ENCODE results near the gene HEXIM1.

HEXIM1 gene

DNA sequence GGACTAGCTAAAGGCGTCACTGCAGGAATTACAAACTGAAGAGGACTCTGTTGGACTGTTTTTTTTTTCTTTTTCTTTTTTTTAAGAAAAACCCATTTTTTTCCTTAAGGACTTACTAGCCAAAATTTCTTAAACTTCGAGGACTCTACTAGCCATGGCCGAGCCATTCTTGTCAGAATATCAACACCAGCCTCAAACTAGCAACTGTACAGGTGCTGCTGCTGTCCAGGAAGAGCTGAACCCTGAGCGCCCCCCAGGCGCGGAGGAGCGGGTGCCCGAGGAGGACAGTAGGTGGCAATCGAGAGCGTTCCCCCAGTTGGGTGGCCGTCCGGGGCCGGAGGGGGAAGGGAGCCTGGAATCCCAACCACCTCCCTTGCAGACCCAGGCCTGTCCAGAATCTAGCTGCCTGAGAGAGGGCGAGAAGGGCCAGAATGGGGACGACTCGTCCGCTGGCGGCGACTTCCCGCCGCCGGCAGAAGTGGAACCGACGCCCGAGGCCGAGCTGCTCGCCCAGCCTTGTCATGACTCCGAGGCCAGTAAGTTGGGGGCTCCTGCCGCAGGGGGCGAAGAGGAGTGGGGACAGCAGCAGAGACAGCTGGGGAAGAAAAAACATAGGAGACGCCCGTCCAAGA is 878 bp downstream of the HEXIM1 start:
- peaks cover 5% of the 10 kb centered on the region for H3K4me1 ChIP-seq (ENCODE audit: control insufficient read depth, insufficient read depth, low read length, poor library complexity, severe bottlenecking)
- H3K36me3 ChIP-seq (ENCODE audit: control insufficient read depth, insufficient read depth, low read length): peaks cover 12% of the 10 kb centered on the region
- peak overlapping the region; percentile 93 for H3K4me3 ChIP-seq (ENCODE audit: extremely low read depth, insufficient read depth, low read length, poor library complexity, severe bottlenecking)
- peak overlapping the region; percentile 88 for H3K27ac ChIP-seq (ENCODE audit: low read depth, low read length, severe bottlenecking)
- 0% methylated on average over 29 to 31 of the region's 32 CpGs for WGBS, 2 experiments (ENCODE audit: insufficient coverage in 2 of 2)
- H3K9me3 ChIP-seq (ENCODE audit: control insufficient read depth, low read length): no peaks in the 10 kb centered on the region

DNA sequence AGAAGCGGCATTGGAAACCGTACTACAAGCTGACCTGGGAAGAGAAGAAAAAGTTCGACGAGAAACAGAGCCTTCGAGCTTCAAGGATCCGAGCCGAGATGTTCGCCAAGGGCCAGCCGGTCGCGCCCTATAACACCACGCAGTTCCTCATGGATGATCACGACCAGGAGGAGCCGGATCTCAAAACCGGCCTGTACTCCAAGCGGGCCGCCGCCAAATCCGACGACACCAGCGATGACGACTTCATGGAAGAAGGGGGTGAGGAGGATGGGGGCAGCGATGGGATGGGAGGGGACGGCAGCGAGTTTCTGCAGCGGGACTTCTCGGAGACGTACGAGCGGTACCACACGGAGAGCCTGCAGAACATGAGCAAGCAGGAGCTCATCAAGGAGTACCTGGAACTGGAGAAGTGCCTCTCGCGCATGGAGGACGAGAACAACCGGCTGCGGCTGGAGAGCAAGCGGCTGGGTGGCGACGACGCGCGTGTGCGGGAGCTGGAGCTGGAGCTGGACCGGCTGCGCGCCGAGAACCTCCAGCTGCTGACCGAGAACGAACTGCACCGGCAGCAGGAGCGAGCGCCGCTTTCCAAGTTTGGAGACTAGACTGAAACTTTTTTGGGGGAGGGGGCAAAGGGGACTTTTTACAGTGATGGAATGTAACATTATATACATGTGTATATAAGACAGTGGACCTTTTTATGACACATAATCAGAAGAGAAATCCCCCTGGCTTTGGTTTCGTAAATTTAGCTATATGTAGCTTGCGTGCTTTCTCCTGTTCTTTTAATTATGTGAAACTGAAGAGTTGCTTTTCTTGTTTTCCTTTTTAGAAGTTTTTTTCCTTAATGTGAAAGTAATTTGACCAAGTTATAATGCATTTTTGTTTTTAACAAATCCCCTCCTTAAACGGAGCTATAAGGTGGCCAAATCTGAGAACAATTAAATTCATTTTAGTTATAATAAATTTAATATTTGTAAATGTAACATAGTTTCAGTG is 1.7 kb downstream of the HEXIM1 start:
- Histone ChIP-seq H3K9me3 (ENCODE audit: control insufficient read depth, low read length) (no peaks in the 10 kb centered on the region), H3K36me3 (ENCODE audit: control insufficient read depth, insufficient read depth, low read length) (peaks cover 12% of the 10 kb centered on the region), H3K27ac (ENCODE audit: low read depth, low read length, severe bottlenecking) (peak overlapping the region; percentile 88), H3K4me3 (ENCODE audit: extremely low read depth, insufficient read depth, low read length, poor library complexity, severe bottlenecking) (peak overlapping the region; percentile 93), H3K4me1 (ENCODE audit: control insufficient read depth, insufficient read depth, low read length, poor library complexity, severe bottlenecking) (peaks cover 5% of the 10 kb centered on the region)
- 0 to 1% methylated on average over 45 to 46 of the region's 56 CpGs for WGBS, 2 experiments (ENCODE audit: insufficient coverage in 2 of 2)

DNA sequence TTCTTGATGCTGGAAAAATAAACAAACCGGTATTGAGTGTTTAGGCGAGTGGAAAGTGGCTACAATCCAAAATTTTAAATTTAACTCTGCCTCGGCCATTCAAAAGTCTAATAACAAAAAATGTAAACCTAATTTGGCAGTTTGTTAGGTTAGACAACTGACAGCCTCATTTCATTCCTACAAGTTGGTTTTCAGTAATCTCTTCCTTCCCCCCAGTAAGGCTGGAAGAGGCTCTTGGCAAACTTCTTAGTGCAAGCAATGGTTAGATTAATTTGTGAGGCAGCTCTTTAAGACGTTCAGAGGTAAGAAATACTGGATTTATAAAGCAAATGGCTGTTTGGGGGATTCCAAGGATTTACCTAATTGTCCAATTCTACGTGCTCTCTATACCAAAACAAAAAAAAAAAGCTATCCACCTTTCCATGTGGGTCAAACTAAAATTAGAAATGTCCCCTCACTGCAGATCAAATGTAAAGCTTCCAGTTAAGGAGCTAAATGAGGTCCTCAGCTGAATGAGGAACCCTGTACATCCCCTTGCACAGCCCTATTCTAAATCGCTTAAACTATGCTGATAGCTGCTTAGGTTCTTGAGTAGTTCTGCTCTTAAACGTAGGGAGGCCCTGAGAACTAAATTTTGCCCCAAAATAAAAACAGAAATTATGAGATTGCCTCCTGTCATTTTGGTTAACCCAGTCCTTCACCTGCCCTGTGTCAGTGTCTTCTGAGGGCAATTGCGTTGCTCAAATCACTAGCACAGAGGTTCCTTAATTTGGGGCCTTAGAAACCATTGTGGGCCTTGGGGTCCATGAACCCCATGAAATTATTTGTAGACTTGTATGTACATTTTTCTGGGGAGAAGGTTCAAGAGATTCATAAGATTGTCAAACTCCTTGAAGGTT is 2.9 kb downstream of the HEXIM1 start:
- no peaks in the 10 kb centered on the region for H3K9me3 ChIP-seq (ENCODE audit: control insufficient read depth, low read length)
- peak overlapping the region; percentile 36 for H3K27ac ChIP-seq (ENCODE audit: low read depth, low read length, severe bottlenecking)
- peaks cover 5% of the 10 kb centered on the region for H3K4me1 ChIP-seq (ENCODE audit: control insufficient read depth, insufficient read depth, low read length, poor library complexity, severe bottlenecking)
- peaks cover 12% of the 10 kb centered on the region for H3K36me3 ChIP-seq (ENCODE audit: control insufficient read depth, insufficient read depth, low read length)
- WGBS, 2 experiments (ENCODE audit: insufficient coverage in 2 of 2): 41 to 49% methylated on average over 2 to 4 of the region's 8 CpGs
- H3K4me3 ChIP-seq (ENCODE audit: extremely low read depth, insufficient read depth, low read length, poor library complexity, severe bottlenecking): peak overlapping the region; percentile 93

DNA sequence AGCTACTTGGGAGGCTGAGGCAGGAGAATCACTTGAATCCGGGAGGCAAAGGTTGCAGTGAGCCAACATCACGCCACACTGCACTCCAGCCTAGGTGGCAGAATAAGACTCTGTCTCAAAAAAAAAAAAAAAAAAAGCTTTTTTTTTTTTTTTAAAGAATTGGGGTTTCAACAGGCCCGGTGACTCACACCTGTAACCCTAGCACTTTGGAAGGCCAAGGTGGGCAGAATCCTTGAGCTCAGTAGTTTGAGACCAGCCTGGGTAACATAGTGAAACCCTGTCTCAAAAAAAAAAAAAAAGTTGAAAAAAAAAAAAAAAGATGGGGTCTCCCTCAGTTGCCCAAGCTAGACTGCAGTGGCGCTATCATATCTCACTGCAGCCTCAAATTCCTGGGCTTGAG is 6.8 kb downstream of the HEXIM1 start:
- peaks cover 3% of the 10 kb centered on the region for H3K4me1 ChIP-seq (ENCODE audit: control insufficient read depth, insufficient read depth, low read length, poor library complexity, severe bottlenecking)
- H3K27ac ChIP-seq (ENCODE audit: low read depth, low read length, severe bottlenecking): no peak overlapping the region
- H3K4me3 ChIP-seq (ENCODE audit: extremely low read depth, insufficient read depth, low read length, poor library complexity, severe bottlenecking): no peak overlapping the region
- H3K36me3 ChIP-seq (ENCODE audit: control insufficient read depth, insufficient read depth, low read length): peaks cover 16% of the 10 kb centered on the region
- WGBS, 2 experiments (ENCODE audit: insufficient coverage in 2 of 2): 80 to 100% methylated on average over 1 to 2 of the region's 4 CpGs
- no peaks in the 10 kb centered on the region for H3K9me3 ChIP-seq (ENCODE audit: control insufficient read depth, low read length)

DNA sequence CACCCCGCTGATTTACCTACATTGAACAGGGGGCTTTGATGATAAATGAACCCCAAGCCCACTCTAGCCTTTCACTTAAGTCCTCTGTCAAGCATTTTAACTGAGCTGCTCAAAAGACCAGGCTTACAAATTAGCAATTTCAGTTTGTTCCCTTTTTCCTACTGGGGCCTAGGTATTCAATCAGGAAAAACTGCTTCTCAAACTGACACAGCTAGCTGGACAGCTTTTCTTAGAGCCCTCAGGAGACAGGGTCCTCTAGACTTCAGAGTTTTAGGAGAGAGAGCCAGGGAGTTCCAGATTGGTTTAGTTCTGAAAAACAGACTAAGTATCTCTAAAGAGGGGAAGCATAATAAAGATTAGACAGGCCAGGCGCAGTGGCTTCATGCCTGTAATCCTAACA is 7.2 kb downstream of the HEXIM1 start:
- no peak overlapping the region for H3K4me3 ChIP-seq (ENCODE audit: extremely low read depth, insufficient read depth, low read length, poor library complexity, severe bottlenecking)
- WGBS, 2 experiments (ENCODE audit: insufficient coverage in 2 of 2): 86 to 100% methylated on average over 2 of the region's 2 CpGs
- peaks cover 4% of the 10 kb centered on the region for H3K4me1 ChIP-seq (ENCODE audit: control insufficient read depth, insufficient read depth, low read length, poor library complexity, severe bottlenecking)
- no peaks in the 10 kb centered on the region for H3K9me3 ChIP-seq (ENCODE audit: control insufficient read depth, low read length)
- peaks cover 16% of the 10 kb centered on the region for H3K36me3 ChIP-seq (ENCODE audit: control insufficient read depth, insufficient read depth, low read length)
- H3K27ac ChIP-seq (ENCODE audit: low read depth, low read length, severe bottlenecking): peak overlapping the region; percentile 32

DNA sequence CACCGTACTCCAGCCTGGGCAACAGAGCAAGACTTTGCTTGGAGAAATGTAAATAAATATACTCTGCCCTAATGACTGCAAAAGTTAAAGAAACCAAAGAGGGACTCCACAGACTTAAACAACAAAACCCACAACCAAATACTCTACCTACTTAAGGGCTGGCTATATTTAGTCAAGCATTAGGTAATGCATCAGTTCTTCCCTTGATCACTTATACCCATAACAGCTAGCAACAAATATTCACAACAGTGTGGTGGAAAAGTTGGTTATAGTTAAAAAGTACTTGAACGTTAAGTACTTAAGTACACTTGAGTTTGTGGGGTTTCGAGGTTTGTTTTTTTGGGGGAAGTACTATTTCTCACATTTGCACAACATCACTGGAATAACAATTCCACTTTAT is 8.0 kb downstream of the HEXIM1 start:
- H3K4me3 ChIP-seq (ENCODE audit: extremely low read depth, insufficient read depth, low read length, poor library complexity, severe bottlenecking): no peak overlapping the region
- peaks cover 14% of the 10 kb centered on the region for H3K36me3 ChIP-seq (ENCODE audit: control insufficient read depth, insufficient read depth, low read length)
- no peak overlapping the region for H3K27ac ChIP-seq (ENCODE audit: low read depth, low read length, severe bottlenecking)
- H3K9me3 ChIP-seq (ENCODE audit: control insufficient read depth, low read length): no peaks in the 10 kb centered on the region
- WGBS, 2 experiments (ENCODE audit: insufficient coverage in 2 of 2): no CpG with 5 or more reads among the region's 3 CpGs
- peaks cover 4% of the 10 kb centered on the region for H3K4me1 ChIP-seq (ENCODE audit: control insufficient read depth, insufficient read depth, low read length, poor library complexity, severe bottlenecking)

DNA sequence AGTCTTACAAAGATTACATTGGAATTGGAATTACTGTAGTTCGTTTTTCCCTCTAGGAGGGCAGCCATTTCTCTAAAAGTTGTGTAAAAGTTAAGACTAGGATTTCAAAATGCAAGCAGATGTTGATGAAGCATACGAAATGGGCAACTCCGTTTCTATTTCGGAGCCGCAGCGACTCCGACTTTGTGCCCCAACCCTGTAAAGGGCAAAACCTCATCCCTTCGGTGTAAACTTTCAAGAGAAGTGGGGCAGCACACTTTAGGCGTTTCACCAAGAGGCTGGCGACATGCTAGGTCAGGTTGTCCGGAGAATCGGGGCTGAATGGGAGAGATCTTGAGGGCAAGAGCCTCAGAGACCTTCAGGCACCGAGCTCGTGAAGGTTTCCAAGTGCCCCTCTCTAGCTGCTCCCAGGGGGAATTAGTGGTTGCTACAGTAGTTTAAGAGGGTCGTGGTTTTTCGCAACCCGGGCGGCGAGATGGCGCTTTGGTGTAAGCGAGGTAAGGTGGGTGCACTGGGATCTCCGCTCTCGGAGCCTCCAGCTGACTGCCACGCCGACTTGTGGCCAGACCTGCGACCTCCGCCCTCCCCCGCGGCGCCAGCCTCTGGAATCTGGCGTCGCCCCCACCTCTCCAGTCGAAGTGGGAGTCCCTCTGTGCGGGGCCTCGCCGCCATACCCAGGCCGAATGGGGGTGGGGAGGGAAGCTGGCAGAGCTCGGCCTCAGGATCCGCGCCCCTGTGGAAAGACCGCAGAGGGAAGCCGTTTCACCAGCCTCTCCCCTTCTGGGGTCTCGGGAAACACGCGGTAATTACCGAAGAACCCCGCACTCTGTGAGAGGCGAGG is 12.4 kb downstream of the HEXIM1 start:
- Histone ChIP-seq H3K36me3 (ENCODE audit: control insufficient read depth, insufficient read depth, low read length) (peaks cover 8% of the 10 kb centered on the region), H3K4me1 (ENCODE audit: control insufficient read depth, insufficient read depth, low read length, poor library complexity, severe bottlenecking) (peaks cover 11% of the 10 kb centered on the region), H3K9me3 (ENCODE audit: control insufficient read depth, low read length) (no peaks in the 10 kb centered on the region), H3K4me3 (ENCODE audit: extremely low read depth, insufficient read depth, low read length, poor library complexity, severe bottlenecking) (peak overlapping the region; percentile 76), H3K27ac (ENCODE audit: low read depth, low read length, severe bottlenecking) (peak overlapping the region; percentile 96)
- WGBS, 2 experiments (ENCODE audit: insufficient coverage in 2 of 2): 0% methylated on average over 35 to 41 of the region's 48 CpGs

DNA sequence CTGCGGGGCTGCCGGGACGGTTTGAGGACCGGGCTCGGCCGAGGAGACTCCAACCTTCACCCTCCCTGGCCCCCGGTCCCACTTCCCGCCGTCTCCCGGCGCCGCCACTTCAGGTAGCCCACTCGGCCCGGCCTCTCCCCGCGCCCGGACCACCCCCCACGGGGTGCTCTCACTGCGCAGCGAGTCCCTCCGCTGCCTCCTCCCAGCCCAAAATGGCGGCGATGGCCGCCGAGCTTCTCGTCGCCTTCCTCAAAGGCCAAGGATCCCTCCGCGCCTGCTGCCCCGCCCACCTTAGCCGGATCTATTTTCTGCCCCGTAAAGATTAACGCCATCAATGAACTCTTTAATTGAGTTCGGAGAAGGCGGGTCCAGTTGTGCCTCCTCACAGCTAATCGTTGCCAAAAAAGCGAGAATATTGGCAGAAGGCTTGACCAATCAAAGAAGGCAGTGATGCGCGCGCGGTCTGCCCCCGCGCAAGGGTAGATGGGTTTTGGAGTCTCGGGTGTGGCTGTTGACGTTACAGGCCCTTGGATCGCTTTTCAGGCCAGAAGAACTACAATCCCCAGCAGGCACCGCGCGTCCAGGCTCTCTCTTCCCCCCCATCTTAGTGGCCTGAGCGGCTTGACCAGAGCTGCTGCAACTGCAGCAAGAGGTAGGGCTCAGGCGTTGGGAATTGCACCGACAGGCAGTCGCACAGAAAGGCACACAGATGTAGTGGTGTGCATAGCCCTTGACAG is 13.2 kb downstream of the HEXIM1 start, which contains the start of gene HEXIM2:
HEXIM2 (plus strand) TSS at position 588 of the 737 bp plus-strand sequence. CDS start 919 bp downstream, outside the sequence.
- Histone ChIP-seq H3K9me3 (ENCODE audit: control insufficient read depth, low read length) (no peaks in the 10 kb centered on the region), H3K27ac (ENCODE audit: low read depth, low read length, severe bottlenecking) (peak within 1 kb of the TSS; percentile 96), H3K4me3 (ENCODE audit: extremely low read depth, insufficient read depth, low read length, poor library complexity, severe bottlenecking) (peak within 1 kb of the TSS; percentile 76), H3K4me1 (ENCODE audit: control insufficient read depth, insufficient read depth, low read length, poor library complexity, severe bottlenecking) (peaks cover 11% of the 10 kb centered on the region), H3K36me3 (ENCODE audit: control insufficient read depth, insufficient read depth, low read length) (peaks cover 8% of the 10 kb centered on the region)
- 1% methylated on average over 44 to 49 of the region's 53 CpGs for WGBS, 2 experiments (ENCODE audit: insufficient coverage in 2 of 2)

DNA sequence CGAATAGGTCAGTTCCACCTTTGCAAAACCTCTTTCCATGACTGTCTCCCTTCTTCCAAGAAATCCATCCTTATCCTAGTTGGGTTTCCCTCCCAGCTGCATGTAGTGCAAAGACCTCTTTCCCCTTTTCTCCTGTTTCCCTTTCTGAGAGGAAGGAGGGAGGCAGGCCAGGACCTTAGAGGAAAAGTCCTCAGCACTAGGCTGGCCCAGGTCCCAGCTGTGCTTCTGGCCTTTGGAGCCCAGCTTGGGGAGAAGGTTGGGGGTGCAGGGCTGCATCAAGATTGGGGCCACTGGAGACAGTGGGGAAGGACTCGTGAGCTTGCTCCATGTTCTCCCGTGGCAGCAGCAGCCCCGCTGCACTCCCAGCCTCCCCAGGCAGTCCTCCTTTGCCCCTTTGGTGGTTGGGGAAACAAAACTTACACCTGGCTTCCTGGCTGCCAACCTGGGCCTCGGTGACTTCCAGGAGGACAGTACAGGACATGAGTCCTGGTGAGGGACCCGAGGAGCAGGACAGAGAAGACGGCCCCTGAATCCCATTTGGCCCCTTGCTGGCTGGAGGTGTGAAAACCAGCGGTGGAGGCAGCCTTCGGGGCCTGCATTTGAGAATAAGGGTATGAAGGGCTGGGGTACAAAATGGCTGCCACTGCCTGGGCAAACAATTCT is 13.9 kb downstream of the HEXIM1 start:
- Histone ChIP-seq H3K4me1 (ENCODE audit: control insufficient read depth, insufficient read depth, low read length, poor library complexity, severe bottlenecking) (peaks cover 11% of the 10 kb centered on the region), H3K27ac (ENCODE audit: low read depth, low read length, severe bottlenecking) (peak overlapping the region; percentile 53), H3K36me3 (ENCODE audit: control insufficient read depth, insufficient read depth, low read length) (peaks cover 8% of the 10 kb centered on the region), H3K9me3 (ENCODE audit: control insufficient read depth, low read length) (no peaks in the 10 kb centered on the region), H3K4me3 (ENCODE audit: extremely low read depth, insufficient read depth, low read length, poor library complexity, severe bottlenecking) (peak overlapping the region; percentile 76)
- WGBS, 2 experiments (ENCODE audit: insufficient coverage in 2 of 2): 77% methylated on average over 9 of the region's 9 CpGs

Measured in mesodermal cell (in vitro differentiated cells).